Right lung (tissue), 5 donors: ENCODE measurements around the gene STMN1. TPM values are rescaled to one million over a fixed set of nuclear protein-coding genes. Genes with fewer than 3 reads are reported as not detected.

Experiments used
- polyA plus RNA-seq, 5 donors: library from polyadenylated mRNA; unstranded; fragments of 120-200 nt; gene quantifications; one replicate each; pipeline versions ENCODE4 v1.2.1 to v1.2.3, GENCODE V29; 2013; ENCODE audit warnings: inconsistent platforms in 1 of 5, low replicate concordance in 1 of 5; ENCODE audit not compliant: insufficient read length in 5 of 5, insufficient read depth in 1 of 5

The STMN1 gene
- polyA plus RNA-seq, 5 donors, result 799 to 1,532 (median 1,016) TPM

Other genes starting within 250 kb of the STMN1 start
- gene SELENON, start 106.2 kb downstream of the STMN1 start, polyA plus RNA-seq, result 100 to 1,000 TPM in 2 of 5 donors, 10 to 100 TPM in 3; 73.7 to 110 (median 88.6) TPM
- 10 to 100 TPM; 71.4 to 89.1 (median 77.6) TPM for gene MTFR1L, start 86.5 kb downstream of the STMN1 start, polyA plus RNA-seq
- 1 to 10 TPM; 1.9 to 3.3 (median 2.4) TPM for gene AUNIP, start 47.0 kb downstream of the STMN1 start, polyA plus RNA-seq
- 10 to 100 TPM; 13.8 to 21.2 (median 19.3) TPM for gene PAQR7, start 30.7 kb downstream of the STMN1 start, polyA plus RNA-seq
- gene PAFAH2, start 91.6 kb upstream of the STMN1 start, polyA plus RNA-seq, result 10 to 100 TPM; 11.6 to 14.1 (median 12.3) TPM
- 1 to 10 TPM in 1 of 5 donors, under 1 TPM in 4; 0.49 to 1.5 (median 0.51) TPM for gene EXTL1, start 115.4 kb upstream of the STMN1 start, polyA plus RNA-seq
- gene SLC30A2, start 139.7 kb upstream of the STMN1 start, polyA plus RNA-seq, result under 1 TPM; 0.17 to 0.49 (median 0.20) TPM
- 1 to 10 TPM in 2 of 5 donors, under 1 TPM in 2, not detected in 1; 0.15 to 2.1 (median 1.3) TPM for gene TRIM63, start 161.2 kb upstream of the STMN1 start, polyA plus RNA-seq
- 10 to 100 TPM; 17.2 to 26.9 (median 24.0) TPM for gene PDIK1L, start 205.4 kb upstream of the STMN1 start, polyA plus RNA-seq